Right renal cortex interstitium (tissue), 3 donors: ENCODE measurements around the gene CST6. TPM values are rescaled to one million over a fixed set of nuclear protein-coding genes. Genes with fewer than 3 reads are reported as not detected.
"Not testable (repeated sequence)": the region's sequence is repeated elsewhere in the genome, so short reads cannot be mapped to it uniquely, and the experiment has no call there.

Source experiments
- DNase-seq, 3 donors: peaks; one replicate each; pipeline ENCODE4 v3.0.0-alpha.2; 2013; ENCODE audit warnings: low read depth in 3 of 3, low spot score in 2 of 3
- polyA plus RNA-seq, 3 donors: library from polyadenylated mRNA; unstranded; fragments of 120-200 nt; gene quantifications; one replicate each; pipeline ENCODE4 v1.2.1, GENCODE V29; 2013; ENCODE audit not compliant: insufficient read length in 3 of 3

Gene CST6
- polyA plus RNA-seq, 3 donors, result not detected

DNA sequence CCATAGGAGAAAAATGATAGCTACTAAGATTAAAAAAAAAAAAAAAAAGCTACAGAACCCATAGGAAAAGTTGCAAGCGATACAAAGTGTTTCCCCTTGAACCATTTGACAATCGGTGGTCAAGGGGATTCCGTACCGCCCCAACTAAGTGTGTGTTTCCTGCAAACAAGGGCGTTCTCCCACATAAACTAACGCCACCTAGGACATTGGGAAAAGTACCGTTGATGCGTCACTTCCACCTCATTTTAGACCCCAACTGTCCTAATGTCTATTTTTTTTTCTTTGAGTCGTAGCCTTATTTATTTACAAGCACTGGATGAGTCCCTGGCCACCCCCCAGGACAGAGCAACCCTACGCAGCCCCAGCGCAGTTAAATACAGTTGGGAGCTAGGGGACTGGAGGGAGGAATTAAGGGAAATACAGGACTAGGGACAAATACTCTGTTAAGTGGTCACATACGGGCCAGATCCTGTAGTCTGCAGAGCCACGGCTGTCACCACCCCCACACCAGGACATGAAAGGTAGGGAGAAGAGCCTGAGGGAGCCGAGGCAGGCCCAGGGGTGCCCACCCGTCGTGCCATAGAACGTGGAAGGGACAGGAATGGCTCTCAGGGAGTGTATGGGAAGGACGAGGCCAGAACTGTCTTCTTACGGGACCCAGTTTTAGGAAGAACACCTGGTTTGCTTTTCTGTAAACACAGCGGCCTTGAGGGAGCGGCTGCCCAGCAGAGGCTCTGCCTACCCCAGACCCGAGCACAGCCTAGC, 28.8 kb upstream of the CST6 start:
- DNase-seq, result no peak

DNA sequence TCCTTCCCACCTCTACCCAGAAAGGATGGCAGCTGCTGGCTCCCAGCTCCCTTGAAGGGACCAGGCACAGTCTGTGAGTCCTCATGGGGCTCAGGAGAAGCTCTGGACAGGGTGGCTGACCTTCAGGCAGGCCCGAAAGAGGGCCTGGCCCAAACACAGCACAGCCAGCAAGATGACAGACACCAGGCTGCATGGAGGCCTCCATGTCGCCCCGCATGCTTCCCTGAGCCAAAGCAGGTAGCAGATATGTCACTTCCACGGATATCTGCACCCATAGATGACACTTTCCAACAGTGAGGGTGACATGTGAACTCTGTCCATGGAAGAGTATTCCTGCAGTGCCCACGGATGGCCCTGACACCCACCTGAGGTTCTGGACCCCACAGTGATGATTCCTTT, 28.2 kb upstream of the CST6 start:
- DNase-seq, result no peak

DNA sequence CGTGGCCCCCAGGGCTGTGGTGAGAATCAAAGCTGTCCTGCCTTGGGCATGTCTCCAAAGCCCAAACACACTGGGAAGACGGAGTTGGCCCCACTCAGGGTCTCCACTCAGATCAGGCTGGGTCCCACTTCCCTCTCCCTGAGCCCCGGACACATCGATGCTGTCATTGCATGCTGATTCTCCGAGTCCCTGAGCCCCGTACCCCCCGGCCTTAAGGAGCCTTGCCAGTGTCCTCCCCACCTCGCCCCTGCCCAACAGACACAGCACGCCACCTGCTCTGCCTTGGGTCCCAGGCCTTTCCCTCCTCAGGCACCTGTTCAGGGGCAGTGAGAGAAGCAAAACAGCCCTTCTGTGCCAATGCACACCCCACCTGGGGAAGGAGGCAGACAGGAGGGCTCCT, 24.5 kb upstream of the CST6 start:
- DNase-seq, result no peak

DNA sequence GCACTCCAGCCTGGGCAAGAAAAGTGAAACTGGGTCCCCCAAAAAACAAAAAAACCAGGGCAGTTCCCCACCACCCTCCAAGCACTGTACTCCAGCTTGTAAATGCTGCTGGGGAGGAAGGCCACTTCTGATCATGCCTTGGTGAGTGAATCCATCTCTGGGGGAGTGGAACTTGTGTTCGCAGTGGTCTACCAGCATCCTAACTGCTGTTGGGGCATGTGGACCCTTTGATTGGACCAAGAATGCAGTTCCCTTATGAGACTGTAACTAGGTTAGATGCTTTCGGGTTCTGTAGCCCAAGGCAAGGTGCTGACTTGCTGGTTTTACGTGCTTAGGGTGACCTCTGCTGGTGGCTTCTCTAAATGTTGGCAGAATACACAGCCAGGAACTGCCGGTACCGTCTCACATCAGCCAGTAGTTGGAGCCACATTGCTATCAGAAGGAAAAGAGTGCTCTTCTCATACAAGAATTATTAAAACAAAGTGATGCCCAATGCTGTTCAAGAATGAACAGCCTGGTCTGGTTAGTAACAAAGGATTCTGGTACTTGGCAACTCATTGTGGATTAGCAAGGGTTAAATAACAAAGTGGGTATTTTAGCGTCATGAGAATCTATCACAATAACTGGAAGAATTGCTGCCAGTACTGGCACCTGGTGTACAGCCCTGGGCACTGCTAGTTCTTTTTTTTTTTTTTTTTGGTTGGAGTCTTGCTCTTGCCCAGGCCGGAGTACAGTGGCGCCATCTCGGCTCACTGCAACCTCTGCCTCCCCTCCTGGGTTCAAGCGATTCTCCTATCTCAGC, 22.8 kb upstream of the CST6 start:
- peak; percentile 93 to 95 (median 93) for DNase-seq

DNA sequence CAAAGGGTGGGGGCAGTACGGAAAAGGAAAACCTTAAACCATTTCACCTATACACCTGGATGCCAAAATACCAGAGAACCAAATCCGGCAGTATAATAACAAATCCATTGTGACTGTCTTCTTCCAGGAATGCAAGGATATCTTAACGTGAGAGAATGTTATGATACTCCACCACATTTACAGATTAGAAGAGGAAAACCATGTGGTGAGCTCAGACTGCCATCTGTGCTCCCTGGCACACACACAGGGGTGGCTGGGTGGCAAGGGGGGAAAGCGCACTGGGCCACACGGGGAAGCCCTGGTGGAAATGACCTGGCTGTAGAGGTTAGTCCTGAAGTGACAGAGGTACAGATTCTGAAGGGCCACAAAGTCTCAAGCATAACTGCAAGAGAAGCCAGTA, 19.8 kb upstream of the CST6 start:
- no peak for DNase-seq

DNA sequence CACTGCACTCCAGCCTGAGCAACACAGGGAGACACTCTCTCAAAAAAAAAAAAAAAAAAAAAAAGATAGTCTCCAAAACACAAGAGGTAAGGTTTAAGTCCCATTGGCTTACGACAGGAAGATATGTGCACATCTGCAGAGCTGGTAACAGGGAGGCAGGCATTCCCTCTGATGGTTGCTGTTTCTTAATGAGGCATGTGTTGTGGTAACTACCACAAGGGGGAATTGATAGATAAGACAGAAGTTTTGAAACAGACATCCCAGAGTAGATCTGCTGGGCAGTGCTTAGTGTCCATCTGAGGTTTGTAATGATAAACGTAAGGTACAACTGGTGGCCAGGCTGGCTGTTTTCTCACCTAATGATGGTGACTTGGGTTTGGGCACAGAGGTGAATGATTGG, 14.5 kb upstream of the CST6 start:
- no peak for DNase-seq

DNA sequence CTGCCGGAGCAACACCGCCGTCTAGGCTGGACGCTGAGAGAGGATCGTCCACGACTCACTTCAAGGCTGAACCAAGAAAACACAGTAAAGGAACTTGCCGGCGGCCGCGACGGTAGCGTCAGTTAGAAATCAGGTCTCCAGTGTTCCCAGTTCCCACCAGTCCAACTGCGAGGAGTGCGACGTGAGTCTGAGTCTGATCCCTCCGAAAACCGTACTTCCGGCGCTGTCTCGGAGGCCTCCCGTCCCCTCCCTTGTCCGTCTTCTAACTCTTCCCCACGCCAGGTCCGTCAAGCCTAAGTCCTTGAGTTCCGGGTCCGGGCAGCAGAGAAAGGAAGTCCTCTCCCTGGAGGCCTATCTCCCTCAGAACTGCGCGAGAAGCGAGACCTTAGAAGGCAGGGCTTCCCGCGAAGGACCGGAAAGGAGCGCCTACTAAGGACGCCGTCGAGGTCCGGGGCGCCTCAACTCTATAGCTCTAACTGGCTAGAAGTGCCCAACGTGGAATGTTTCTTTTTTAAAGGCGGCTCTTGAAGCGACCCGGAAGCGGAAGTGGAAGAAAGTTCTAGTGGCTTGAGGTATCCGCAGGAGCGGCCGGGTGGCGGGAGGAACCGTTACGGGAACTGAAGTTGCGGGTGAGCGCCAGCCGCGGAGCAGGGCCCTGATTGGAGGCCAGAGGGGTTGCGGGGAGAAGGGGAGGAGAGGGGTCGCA, 9.7 kb upstream of the CST6 start, which contains the start of the genes BANF1 and EIF1AD:
TSS of gene BANF1 (plus strand) at position 562 of the 706 bp plus-strand sequence. CDS start 748 bp downstream, outside the sequence.
TSS of gene EIF1AD (minus strand) at position 216 of the 706 bp plus-strand sequence. CDS start 1,768 bp downstream, outside the sequence.
- peak; percentile 96 to 98 (median 98) for DNase-seq

DNA sequence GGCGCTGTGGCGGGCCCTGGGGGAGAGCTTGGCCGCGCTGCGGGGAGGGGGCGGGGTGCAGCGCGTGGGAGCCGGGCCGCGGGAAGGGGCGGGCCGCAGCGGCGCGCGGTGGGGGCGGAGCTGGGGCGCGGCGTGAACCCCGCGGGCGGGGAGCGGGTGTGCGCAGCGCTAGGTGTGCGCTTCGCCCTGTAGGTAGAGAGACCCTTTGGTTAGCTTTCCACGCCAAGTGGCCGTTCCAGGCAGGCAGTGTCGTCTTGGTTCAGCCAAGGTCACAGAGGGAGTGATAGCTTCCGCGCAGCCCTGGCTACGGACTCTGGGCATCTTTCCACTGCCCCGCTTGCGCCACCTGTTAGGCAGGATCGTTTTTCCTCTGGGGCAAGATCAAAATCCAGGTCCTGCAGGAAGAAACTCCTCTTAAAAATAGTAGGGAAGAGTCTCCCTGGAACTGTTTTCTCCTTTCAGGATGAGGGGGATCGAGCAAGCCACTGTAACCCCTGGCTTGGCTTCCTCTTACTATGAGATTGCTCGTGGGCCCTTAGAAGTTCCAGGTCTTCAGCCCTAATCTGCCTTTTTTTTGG, 9.1 kb upstream of the CST6 start:
- no peak for DNase-seq

DNA sequence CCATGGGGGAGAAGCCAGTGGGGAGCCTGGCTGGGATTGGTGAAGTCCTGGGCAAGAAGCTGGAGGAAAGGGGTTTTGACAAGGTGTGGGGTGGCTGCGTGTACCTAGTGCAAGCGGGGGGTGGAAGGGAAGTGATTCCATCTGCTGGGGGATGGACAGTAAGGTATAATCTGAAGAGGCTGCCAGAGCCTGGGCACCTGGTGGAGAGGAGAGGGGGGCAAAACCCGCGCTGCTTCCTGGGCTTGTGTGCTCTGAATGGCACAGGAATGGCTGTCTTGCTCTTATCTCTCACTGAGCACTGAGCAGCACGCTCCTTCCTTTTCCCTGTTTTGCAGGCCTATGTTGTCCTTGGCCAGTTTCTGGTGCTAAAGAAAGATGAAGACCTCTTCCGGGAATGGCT, 8.5 kb upstream of the CST6 start:
- no peak for DNase-seq

DNA sequence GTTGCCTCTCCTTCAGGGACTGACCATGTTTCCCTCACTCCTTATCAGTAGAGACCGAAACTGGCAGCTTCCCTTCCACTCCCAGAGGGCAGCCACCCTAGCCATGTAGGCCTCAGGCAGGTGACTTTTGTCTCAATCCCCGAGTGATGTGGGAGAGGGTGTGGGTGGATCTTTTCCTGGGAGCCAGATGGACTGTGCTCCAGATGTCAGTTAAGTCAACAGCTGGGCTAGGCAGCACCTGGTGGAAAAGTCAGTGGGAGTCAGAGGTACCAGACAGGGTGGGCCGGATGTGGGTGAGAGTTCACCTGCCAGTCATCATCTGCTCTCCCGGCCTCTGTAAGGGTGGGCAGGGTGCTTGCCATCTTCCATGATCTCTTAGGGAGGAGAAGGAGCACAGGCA, 7.6 kb upstream of the CST6 start:
- DNase-seq, result no peak

DNA sequence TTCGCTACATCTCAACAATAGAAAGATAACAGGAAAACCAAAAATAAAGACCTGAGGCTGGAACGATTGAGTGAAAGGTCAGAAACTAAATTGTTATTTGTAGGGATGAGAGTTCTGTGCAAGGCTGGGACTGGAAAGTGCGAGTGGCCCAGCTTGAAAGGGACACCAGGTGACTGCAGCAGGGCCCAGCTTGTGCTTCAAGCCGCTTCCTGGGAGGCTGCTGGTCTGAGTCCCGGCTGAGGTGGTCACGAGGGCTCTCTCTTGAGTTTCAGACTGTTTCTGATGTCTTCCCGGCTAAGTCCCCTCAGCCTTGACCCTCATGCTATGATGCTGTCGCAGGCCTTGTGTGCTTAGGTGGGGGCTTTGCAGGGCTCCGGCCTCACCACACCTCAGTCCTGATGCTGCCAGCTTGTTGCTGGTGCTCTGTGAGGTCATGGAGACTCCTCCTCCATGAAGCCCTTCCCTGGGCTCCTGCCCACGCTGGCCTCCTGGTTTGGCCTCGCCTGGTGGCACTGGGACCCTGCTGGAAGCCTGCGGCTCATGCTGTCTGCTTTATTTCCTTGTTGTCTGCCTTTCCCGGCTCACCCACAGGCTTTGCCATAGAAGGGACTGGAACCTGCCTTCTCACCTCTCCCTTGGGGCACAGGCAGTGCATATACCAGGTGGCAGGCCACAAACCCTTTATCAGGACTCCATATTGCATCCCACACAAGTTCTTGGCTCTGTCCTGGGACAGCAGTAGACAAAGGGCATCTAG, 5.5 kb upstream of the CST6 start:
- no peak for DNase-seq

DNA sequence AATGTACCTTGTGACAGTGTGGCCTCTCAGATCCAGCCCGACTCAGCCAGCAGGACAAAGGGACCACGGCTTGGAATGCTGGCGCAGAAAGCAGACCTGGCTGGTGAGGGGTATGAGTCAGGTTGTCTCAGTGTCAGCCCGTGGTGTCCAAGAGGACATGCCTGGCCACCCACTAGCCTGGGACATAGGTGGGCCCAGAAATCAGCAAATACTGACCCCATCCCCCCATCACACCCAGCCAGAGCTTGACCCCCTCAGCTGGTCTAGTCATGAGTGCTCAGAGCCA, 5.0 kb upstream of the CST6 start:
- DNase-seq, result no peak

DNA sequence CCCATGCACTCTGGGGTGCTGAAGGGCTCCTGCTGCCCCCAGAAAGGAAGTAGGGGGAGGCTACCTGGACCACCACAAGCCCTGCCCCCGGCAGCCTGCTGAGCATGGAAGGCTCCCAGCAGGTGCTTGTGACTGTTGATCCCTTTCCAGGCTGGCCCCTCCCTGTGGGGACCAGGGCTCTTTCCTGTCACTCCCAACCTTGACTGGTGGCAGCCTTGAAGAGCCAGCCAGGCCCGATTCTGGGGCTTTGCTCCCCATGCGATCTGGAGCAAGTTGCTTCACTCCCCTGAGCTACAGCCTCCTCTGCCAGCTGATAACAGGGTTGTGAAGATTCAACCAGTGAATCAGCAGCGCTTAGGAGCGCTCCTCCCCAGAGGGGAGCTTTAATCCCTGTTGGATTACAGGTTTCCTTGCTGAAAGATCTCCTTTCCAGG, 4.6 kb upstream of the CST6 start:
- no peak for DNase-seq

DNA sequence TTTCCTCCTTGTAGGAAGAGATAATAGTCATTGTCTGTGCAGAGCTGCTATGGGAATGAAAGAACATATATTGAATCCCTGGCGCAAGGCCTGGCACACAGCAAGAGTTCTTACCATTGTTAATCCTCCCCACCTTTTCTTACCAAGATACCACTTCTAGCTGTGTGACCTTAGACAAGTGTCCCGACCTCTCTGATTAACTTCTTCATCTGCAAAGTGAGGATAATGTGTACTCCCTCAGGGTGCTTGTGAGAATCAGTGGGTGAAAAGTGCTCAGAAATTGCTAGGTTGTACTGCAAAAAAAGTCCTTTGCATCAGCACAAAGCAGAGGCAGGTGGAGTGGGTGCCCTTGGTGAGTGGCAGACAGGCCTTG, 3.7 kb upstream of the CST6 start:
- DNase-seq, result no peak

DNA sequence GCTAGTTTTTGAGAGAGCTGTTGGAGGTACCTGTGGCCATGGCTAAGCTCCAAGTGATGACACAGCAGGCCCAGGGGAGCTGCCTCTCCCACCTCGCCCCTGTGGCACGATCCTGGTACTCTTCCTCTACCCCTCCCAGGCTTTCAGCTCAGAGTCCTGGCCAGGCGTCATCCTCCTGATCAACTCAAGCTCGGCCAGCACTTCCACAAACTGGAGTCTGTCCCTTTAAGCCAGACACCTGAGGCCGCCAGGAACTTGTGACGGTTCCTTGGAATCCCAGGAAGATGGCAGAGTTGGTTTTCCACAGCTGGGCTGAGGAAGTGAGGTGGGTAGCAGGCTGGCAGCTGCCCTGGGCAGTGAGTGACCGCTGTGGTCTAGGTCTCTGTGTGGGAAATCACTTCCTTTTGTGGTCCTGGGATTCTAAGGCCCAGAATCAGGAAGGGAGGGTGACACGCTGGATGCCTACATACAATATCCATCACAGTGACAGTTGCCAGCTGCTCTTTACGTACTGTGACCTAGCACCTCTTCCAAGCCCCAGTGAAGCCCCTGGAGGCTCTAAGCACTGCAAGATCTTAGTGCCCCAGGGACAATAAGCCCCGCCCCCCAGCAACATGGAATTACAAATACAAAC, 3.2 kb upstream of the CST6 start:
- no peak for DNase-seq

DNA sequence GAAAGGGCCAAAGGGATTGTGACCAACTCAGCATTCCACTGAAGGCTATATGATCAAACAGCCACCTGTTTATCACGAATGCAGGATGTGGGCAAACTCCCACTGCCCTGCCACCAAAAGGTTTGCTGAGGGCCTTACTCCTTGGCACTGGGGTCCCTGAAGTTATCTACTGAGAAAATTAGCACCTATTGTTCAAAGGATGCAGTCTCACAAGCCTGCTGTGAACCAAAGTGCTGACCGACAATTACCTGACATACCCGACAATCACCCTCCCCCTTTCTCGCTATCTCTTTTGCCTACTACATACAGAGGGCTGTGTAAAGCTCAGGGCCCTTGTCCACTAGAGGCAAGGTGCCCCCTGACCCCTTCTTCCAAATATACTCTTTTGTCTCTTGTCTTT, 1.8 kb upstream of the CST6 start:
- DNase-seq, result not testable (repeated sequence)

DNA sequence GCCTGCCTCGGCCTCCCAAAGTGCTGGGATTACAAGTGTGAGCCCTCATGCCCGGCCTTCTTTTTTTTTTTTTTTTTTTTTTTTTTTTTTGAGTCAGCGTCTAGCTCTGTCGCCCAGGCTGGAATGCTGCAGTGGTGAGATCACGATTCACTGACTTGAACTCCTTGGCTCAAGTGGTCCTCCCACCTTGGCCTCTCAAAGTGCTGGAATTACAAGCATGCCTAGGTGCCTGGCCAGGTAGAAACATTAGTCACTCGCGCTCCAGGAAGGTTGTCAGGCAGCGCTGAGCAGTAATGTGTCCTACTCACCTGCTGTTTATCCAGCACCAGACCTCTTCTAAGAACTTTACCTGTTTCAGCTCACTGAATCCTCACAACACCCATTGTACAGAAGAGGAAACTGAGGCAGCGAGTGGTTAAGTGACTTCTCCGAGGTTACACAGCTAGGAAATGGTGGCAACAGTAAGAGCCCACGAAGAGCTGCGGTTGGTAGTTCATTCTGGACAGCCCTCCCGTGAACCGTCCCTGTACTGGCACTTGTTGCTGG, 496 bp upstream of the CST6 start:
- DNase-seq, result no peak

DNA sequence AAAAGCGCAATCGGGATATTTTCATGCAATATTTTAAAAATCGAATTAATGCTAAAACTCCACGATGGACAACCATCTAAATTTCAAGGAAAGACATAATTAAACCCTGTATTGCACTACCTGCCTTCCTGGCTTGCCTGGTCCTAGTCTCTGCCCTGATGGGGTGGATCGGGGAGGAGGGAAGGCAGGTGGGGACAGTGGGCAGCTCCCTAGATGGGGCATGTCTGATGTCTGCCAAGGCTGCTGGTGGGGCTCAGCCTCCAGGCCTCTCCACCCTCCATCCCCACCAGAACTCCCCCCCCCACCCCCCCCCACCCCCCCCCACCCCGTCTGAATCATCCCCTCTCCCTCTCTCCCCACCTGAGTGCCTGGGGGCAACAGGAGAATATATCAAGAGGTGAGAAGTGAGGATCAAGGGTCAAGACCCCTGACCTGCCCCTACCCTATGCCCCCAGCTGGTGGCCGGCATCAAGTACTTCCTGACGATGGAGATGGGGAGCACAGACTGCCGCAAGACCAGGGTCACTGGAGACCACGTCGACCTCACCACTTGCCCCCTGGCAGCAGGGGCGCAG, 650 bp downstream of the CST6 start:
- DNase-seq, result no peak
